Kidney epithelial cell (primary cell): ENCODE data around the gene TGIF1. TPM values are rescaled to one million over a fixed set of nuclear protein-coding genes. Genes with fewer than 3 reads are reported as not detected.

Source experiments
- DNase-seq: peaks from one replicate; pipeline ENCODE4 v3.0.0-alpha.2; 2010; ENCODE audit warnings: low read depth
- H3K27me3 ChIP-seq: 2 replicates; pipeline ENCODE4 v1.6.0; 2011; ENCODE audit warnings: low read length; ENCODE audit not compliant: control insufficient read depth, insufficient read depth
- H3K36me3 ChIP-seq: 2 replicates; pipeline ENCODE4 v1.5.1; 2011; ENCODE audit warnings: low read length; ENCODE audit not compliant: control insufficient read depth, insufficient read depth
- H3K4me3 ChIP-seq: 2 replicates; pipeline ENCODE4 v1.5.1; 2011; ENCODE audit warnings: low read depth, mild to moderate bottlenecking, control low read depth, low read length
- CTCF ChIP-seq: IDR thresholded peaks from 2 replicates; pipeline ENCODE4 v1.5.1; 2011; ENCODE audit warnings: mild to moderate bottlenecking, moderate library complexity, low read length, control low read depth, inconsistent platforms; ENCODE audit not compliant: insufficient read depth, poor library complexity, severe bottlenecking
- total RNA-seq: library from RNA; depleted of rRNA; stranded (reverse); fragments of >200 nt; gene quantifications from 2 replicates; pipeline ENCODE4 v1.2.3, GENCODE V29; 2015

The TGIF1 gene
- total RNA-seq, 1 donor from 2014 or later: 251 TPM

- no peak for TF ChIP-seq CTCF
- Histone ChIP-seq H3K4me3 (no peak overlapping the region), H3K36me3 (no peaks in the 10 kb centered on the region), H3K27me3 (no peaks in the 10 kb centered on the region)
- DNase-seq: no peak
These were observed 31.0 kb downstream of the TGIF1 start for GRCh38 chr18:3480827-3481573.

- Histone ChIP-seq H3K4me3 (no peak overlapping the region), H3K36me3 (no peaks in the 10 kb centered on the region), H3K27me3 (no peaks in the 10 kb centered on the region)
- no peak for DNase-seq
- peak; percentile 60 for TF ChIP-seq CTCF
These were observed 31.8 kb downstream of the TGIF1 start for GRCh38 chr18:3481696-3482210.

GRCh38 chr18:3482258-3482657, 32.3 kb downstream of the TGIF1 start:
- Histone ChIP-seq H3K36me3 (no peaks in the 10 kb centered on the region), H3K4me3 (no peak overlapping the region), H3K27me3 (no peaks in the 10 kb centered on the region)
- no peak for DNase-seq
- no peak for TF ChIP-seq CTCF

GRCh38 chr18:3485153-3486149, 35.5 kb downstream of the TGIF1 start:
- no peak for TF ChIP-seq CTCF
- Histone ChIP-seq H3K4me3 (no peak overlapping the region), H3K27me3 (no peaks in the 10 kb centered on the region), H3K36me3 (no peaks in the 10 kb centered on the region)
- DNase-seq: no peak

GRCh38 chr18:3486512-3486911, 36.5 kb downstream of the TGIF1 start:
- Histone ChIP-seq H3K36me3 (no peaks in the 10 kb centered on the region), H3K27me3 (no peaks in the 10 kb centered on the region), H3K4me3 (no peak overlapping the region)
- DNase-seq: no peak
- TF ChIP-seq CTCF: no peak
